ENCODE measurements around the gene ZNF837.

Gene ZNF837

DNA sequence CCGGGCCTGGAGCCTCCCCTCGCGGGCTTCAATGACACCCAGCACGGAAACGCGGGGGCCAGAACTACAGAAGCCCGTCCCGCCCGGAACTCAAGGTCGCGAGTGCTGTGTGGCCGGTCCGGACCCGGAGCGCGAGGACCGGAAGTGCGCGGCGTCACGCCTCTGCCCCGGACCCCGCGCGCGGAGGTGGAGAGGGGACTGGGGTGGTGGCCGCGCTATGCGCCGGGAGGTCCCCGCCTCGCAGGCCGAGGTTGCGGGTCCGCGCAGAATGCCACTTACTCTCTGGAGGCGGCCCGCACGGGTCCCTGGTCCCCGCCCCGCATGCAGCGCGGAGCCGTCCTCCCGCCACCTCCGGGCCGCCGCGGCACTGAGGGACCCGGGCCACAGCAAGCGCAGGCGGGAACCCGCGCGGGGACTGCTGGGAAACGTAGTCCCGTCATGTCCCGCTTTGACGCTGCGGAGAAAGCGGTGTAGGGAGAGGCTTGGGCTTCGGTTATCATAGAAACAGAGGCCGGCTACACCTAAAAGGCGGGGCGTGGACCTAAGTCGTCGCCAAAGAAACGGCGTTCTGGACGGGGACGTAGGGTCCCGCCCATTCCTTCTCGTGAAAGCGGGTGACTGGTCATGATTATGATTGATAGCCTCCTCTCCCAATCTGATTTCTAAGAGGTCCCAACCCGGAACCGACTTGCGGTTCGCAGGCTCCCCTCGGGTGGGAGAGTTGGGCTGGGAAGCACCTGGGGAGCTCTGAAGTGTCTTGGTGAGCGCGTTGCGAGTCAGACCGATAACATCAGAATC is at the start of gene ZNF837:
Gene ZNF837, minus strand, starts transcription at position 369 of the 798 bp plus-strand sequence. CDS start 11,698 bp downstream, outside the sequence.
- no peaks in the 10 kb centered on the region for H3K9me3 ChIP-seq (ENCODE audit: low read depth, low read length)
- no peaks in the 10 kb centered on the region for H3K36me3 ChIP-seq (ENCODE audit: insufficient read depth, low read length)
- H3K4me3 ChIP-seq, result peak within 1 kb of the TSS; percentile 82
- H3K27ac ChIP-seq, result peak within 1 kb of the TSS; percentile 70
- TF ChIP-seq FOXP2 (optimal IDR thresholded peaks at IDR 0.05; ENCODE audit: control extremely low read depth, extremely low read length, insufficient read depth), result peak; percentile 88
- peak; percentile 63; the same call in 1 of the 2 replicates for TF ChIP-seq POLR2AphosphoS5 (IDR thresholded peaks at IDR 0.05; ENCODE audit: borderline replicate concordance, low read depth, low read length)
- TF ChIP-seq EZH2 (IDR thresholded peaks at IDR 0.05), result no peak
- peak within 1 kb of the TSS; percentile 83 for H3K9ac ChIP-seq (ENCODE audit: insufficient read length)
- peak; percentile 99 for DNase-seq (ENCODE audit: low read depth, low spot score)

DNA sequence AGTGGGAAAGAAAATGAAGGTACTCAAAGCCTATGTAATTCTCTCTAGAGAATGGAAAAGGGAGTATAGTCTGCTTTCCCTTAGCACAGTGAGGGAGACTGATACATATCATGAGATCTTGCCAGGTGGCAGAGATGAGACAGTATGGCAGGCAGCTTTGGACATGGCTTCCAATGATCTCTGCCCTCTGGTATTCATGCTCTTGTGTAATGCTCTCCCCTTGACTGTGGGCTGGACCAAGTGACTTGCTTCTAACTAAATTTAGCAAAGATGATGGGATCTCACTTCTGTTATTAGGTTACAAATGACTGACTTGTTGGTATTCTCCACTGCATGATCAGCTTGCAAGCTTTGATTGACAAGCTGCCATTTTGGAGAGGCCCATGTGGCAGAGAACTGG is 48.9 kb upstream of the ZNF837 start:
- Histone ChIP-seq H3K9ac (ENCODE audit: insufficient read length) (no peak overlapping the region), H3K9me3 (ENCODE audit: low read depth, low read length) (0 out of 2 replicates have a peak, but pooled peaks cover 11% of the 10 kb centered on the region), H3K4me3 (no peak overlapping the region), H3K27ac (no peak overlapping the region), H3K36me3 (ENCODE audit: insufficient read depth, low read length) (no peaks in the 10 kb centered on the region)
- DNase-seq (ENCODE audit: low read depth, low spot score), result no peak
- TF ChIP-seq EZH2 (IDR thresholded peaks at IDR 0.05) (no peak), FOXP2 (optimal IDR thresholded peaks at IDR 0.05; ENCODE audit: control extremely low read depth, extremely low read length, insufficient read depth) (no peak), POLR2AphosphoS5 (IDR thresholded peaks at IDR 0.05; ENCODE audit: borderline replicate concordance, low read depth, low read length) (no peak)

DNA sequence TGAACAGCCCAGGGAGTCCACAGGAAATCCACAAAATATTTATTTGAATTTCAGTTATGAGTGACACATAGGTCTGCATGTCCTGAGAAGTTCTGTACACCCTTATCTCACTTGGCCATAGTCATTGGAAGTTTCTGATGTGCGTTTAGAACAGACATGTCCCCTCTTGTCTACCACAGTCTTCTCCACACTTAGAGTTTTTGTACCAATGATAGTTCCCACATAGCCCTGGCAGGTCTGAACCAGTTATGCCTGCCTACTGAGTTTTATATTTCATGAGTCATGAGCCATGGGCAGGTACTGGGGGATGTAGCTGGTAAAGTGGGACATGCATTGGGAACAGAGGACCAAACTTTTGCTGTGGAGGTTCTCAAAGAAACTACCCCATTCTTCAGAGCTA is 47.8 kb upstream of the ZNF837 start:
- Histone ChIP-seq H3K9ac (ENCODE audit: insufficient read length) (no peak overlapping the region), H3K27ac (no peak overlapping the region), H3K9me3 (ENCODE audit: low read depth, low read length) (0 out of 2 replicates have a peak, but pooled peaks cover 6% of the 10 kb centered on the region), H3K36me3 (ENCODE audit: insufficient read depth, low read length) (no peaks in the 10 kb centered on the region), H3K4me3 (no peak overlapping the region)
- no peak for TF ChIP-seq FOXP2 (optimal IDR thresholded peaks at IDR 0.05; ENCODE audit: control extremely low read depth, extremely low read length, insufficient read depth)
- DNase-seq (ENCODE audit: low read depth, low spot score), result no peak

DNA sequence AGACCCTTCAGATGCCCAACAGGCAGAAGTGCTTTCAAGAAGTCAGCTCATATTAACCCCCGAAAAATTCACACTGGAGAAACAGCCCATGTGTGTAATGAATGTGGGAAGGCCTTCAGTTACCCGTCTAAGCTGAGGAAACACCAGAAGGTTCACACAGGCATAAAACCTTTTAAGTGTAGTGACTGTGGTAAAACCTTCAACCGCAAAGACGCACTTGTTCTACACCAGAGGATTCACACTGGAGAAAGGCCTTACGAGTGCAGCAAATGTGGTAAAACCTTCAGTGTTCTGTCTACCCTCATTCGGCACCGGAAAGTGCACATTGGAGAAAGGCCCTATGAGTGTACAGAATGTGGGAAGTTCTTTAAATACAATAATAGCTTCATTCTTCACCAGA is 36.2 kb upstream of the ZNF837 start:
- no peak for DNase-seq (ENCODE audit: low read depth, low spot score)
- Histone ChIP-seq H3K36me3 (ENCODE audit: insufficient read depth, low read length) (peaks cover 51% of the 10 kb centered on the region), H3K9ac (ENCODE audit: insufficient read length) (no peak overlapping the region), H3K27ac (no peak overlapping the region), H3K9me3 (ENCODE audit: low read depth, low read length) (peaks cover 3% of the 10 kb centered on the region; the same call in 1 of the 2 replicates), H3K4me3 (no peak overlapping the region)
- TF ChIP-seq POLR2AphosphoS5 (IDR thresholded peaks at IDR 0.05; ENCODE audit: borderline replicate concordance, low read depth, low read length) (no peak), FOXP2 (optimal IDR thresholded peaks at IDR 0.05; ENCODE audit: control extremely low read depth, extremely low read length, insufficient read depth) (no peak), EZH2 (IDR thresholded peaks at IDR 0.05) (no peak)

DNA sequence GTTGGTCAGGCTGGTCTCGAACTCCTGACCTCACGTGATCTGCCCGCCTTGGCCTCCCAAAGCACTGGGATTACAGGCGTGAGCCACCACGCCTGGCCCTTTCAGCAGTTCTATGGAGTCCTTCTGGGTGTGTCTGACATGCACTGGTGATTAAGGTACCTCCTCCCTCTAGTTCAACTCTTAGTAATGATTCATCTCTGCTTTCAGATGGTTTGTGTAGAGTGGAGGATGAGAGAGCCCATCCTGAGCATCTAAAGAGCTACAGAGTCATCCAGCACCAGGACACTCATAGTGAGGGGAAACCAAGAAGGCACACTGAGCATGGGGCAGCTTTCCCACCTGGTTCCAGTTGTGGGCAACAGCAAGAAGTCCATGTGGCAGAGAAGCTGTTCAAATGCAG is 35.8 kb upstream of the ZNF837 start:
- H3K36me3 ChIP-seq (ENCODE audit: insufficient read depth, low read length), result peaks cover 51% of the 10 kb centered on the region
- DNase-seq (ENCODE audit: low read depth, low spot score), result no peak
- no peak overlapping the region for H3K9ac ChIP-seq (ENCODE audit: insufficient read length)
- H3K4me3 ChIP-seq, result no peak overlapping the region
- no peak overlapping the region for H3K27ac ChIP-seq
- peaks cover 3% of the 10 kb centered on the region; the same call in 1 of the 2 replicates for H3K9me3 ChIP-seq (ENCODE audit: low read depth, low read length)
- TF ChIP-seq EZH2 (IDR thresholded peaks at IDR 0.05), result no peak
- TF ChIP-seq FOXP2 (optimal IDR thresholded peaks at IDR 0.05; ENCODE audit: control extremely low read depth, extremely low read length, insufficient read depth), result no peak
- TF ChIP-seq POLR2AphosphoS5 (IDR thresholded peaks at IDR 0.05; ENCODE audit: borderline replicate concordance, low read depth, low read length), result no peak

DNA sequence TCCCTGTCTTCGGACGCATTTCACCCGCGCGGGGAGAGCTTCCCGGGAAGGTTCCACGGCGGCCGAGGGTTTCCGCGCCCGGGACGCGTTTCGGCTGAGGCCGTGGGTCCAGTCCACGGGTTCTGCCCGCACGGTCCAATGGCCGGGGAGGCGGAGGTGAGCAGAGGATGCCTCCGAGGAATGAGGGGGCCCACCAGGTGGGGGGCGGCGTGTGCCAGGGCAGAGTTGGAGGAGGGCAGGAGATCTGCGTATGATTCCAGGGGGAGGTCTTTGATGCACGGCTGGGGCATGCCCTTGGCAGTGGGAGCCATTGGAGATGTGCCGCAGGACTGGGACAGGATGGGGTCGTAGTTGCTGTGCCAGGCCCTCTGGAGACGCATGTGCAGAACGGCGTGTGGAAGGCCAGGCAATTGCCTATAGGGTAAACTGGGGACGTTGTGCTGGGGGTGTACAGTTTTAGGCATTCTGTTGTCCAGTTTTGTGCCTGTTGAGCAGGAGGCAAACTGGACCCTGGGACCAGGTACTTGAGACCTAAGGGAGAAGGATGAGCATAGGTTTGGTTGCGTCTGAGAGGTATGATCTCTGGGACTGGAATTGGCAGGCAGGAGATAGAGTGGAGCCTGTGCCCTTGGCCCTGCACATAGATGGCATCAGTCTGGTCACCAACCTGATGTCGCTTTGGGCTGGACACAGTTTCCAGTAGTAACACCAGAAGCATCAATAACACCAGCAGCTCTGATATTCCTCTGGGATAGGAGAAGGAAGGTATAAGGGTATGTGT is 28.4 kb upstream of the ZNF837 start:
- Histone ChIP-seq H3K9ac (ENCODE audit: insufficient read length) (peak overlapping the region; percentile 70), H3K36me3 (ENCODE audit: insufficient read depth, low read length) (peaks cover 3% of the 10 kb centered on the region; the same call in 1 of the 2 replicates), H3K9me3 (ENCODE audit: low read depth, low read length) (no peaks in the 10 kb centered on the region), H3K4me3 (peak overlapping the region; percentile 94), H3K27ac (no peak overlapping the region)
- no peak for DNase-seq (ENCODE audit: low read depth, low spot score)
- no peak for TF ChIP-seq FOXP2 (optimal IDR thresholded peaks at IDR 0.05; ENCODE audit: control extremely low read depth, extremely low read length, insufficient read depth)
- no peak for TF ChIP-seq EZH2 (IDR thresholded peaks at IDR 0.05)
- TF ChIP-seq POLR2AphosphoS5 (IDR thresholded peaks at IDR 0.05; ENCODE audit: borderline replicate concordance, low read depth, low read length), result no peak

DNA sequence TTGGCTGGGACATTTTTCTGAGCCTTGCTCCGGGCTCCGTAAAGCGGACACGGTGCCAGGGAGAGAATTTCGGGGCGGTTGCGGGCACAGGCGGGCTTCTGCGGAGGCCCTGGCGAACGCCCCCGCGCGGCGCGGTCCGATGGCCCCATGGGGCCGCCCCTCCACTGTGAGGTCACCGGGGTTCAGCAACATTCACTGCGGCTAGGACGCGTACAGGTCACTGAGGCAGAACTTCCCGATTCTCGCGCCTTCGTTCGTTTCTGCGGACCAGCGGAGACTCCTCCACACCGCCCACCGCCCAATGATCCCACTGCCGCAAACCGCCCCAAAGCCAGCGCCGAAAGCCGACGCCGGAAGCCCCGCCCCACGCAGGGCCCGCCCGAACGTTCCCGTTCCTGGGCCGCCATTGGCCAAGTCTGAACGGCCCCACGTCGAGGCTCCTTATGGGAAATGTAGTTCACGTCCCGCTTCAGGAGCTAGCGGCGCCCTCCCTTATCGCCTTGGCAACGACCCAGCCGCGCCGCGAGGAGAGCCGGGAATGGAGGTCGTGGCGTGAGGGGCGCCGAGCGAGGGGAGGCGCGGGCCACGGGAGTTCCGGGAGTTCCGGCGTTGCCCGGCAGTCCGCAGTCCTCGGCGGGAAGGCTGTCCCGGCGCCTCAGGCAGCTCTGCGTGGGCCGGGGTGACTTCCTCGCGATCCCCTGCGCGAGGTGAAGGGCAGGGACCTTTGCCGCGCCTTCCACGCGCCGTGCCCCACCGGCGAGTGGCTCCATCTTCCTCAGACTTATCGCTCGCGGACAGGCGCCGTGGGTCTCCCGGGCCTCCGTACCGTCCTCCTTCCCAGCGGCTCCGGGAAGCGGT is 27.6 kb upstream of the ZNF837 start, which contains the start of gene ZNF584:
Gene ZNF584, plus strand, starts transcription at position 498 of the 858 bp plus-strand sequence. CDS start 499 bp downstream, outside the sequence.
- TF ChIP-seq FOXP2 (optimal IDR thresholded peaks at IDR 0.05; ENCODE audit: control extremely low read depth, extremely low read length, insufficient read depth), result peak; percentile 9
- no peak for TF ChIP-seq EZH2 (IDR thresholded peaks at IDR 0.05)
- TF ChIP-seq POLR2AphosphoS5 (IDR thresholded peaks at IDR 0.05; ENCODE audit: borderline replicate concordance, low read depth, low read length), result peak; percentile 97
- H3K4me3 ChIP-seq, result peak within 1 kb of the TSS; percentile 94
- 0 out of 2 replicates have a peak, but pooled peaks cover 3% of the 10 kb centered on the region for H3K36me3 ChIP-seq (ENCODE audit: insufficient read depth, low read length)
- peak; percentile 66 for DNase-seq (ENCODE audit: low read depth, low spot score)
- H3K27ac ChIP-seq, result peak within 1 kb of the TSS; percentile 75
- peak within 1 kb of the TSS; percentile 95 for H3K9ac ChIP-seq (ENCODE audit: insufficient read length)
- no peaks in the 10 kb centered on the region for H3K9me3 ChIP-seq (ENCODE audit: low read depth, low read length)

All from SK-N-MC (cell line).